ENCODE results near the gene CCDC136. TPM values are rescaled to one million over a fixed set of nuclear protein-coding genes. Genes with fewer than 3 reads are reported as not detected.
A peak's percentile ranks its signal among the peaks of the same experiment; 100 is the strongest.

Gene CCDC136
- polyA plus RNA-seq, 1 donor = 11.3 TPM

- Histone ChIP-seq H3K4me1 (ENCODE audit: control insufficient read depth, insufficient read depth, low read length) (peaks cover 11% of the 10 kb centered on the region), H3K36me3 (ENCODE audit: control insufficient read depth, insufficient read depth, low read length) (no peaks in the 10 kb centered on the region), H3K27ac (ENCODE audit: low read length) (no peak overlapping the region), H3K4me3 (ENCODE audit: low read length) (no peak overlapping the region), H3K27me3 (ENCODE audit: control insufficient read depth, insufficient read depth, low read length) (peaks cover 43% of the 10 kb centered on the region), H3K9me3 (ENCODE audit: control insufficient read depth, low read depth, low read length) (no peaks in the 10 kb centered on the region)
- WGBS (ENCODE audit: insufficient coverage, low lambda C conversion rate) = no CpG with 5 or more reads among the region's 10 CpGs
- DNase-seq = no peak
Observed at GRCh38 chr7:128792471-128793180, 858 bp downstream of the CCDC136 start.

GRCh38 chr7:128793181-128793547 is 1.4 kb downstream of the CCDC136 start:
- DNase-seq = no peak
- no peak overlapping the region for H3K27ac ChIP-seq (ENCODE audit: low read length)
- WGBS (ENCODE audit: insufficient coverage, low lambda C conversion rate) = no CpG with 5 or more reads among the region's 5 CpGs
- H3K27me3 ChIP-seq (ENCODE audit: control insufficient read depth, insufficient read depth, low read length) = peaks cover 43% of the 10 kb centered on the region
- peaks cover 11% of the 10 kb centered on the region for H3K4me1 ChIP-seq (ENCODE audit: control insufficient read depth, insufficient read depth, low read length)
- no peaks in the 10 kb centered on the region for H3K9me3 ChIP-seq (ENCODE audit: control insufficient read depth, low read depth, low read length)
- H3K4me3 ChIP-seq (ENCODE audit: low read length) = no peak overlapping the region
- no peaks in the 10 kb centered on the region for H3K36me3 ChIP-seq (ENCODE audit: control insufficient read depth, insufficient read depth, low read length)

GRCh38 chr7:128794020-128794419 is 2.3 kb downstream of the CCDC136 start:
- Histone ChIP-seq H3K27me3 (ENCODE audit: control insufficient read depth, insufficient read depth, low read length) (peaks cover 36% of the 10 kb centered on the region), H3K27ac (ENCODE audit: low read length) (no peak overlapping the region), H3K36me3 (ENCODE audit: control insufficient read depth, insufficient read depth, low read length) (no peaks in the 10 kb centered on the region), H3K4me1 (ENCODE audit: control insufficient read depth, insufficient read depth, low read length) (peaks cover 11% of the 10 kb centered on the region), H3K9me3 (ENCODE audit: control insufficient read depth, low read depth, low read length) (no peaks in the 10 kb centered on the region), H3K4me3 (ENCODE audit: low read length) (no peak overlapping the region)
- WGBS (ENCODE audit: insufficient coverage, low lambda C conversion rate) = no CpG with 5 or more reads among the region's 3 CpGs
- peak in 1 of 2 donors; percentile 21 for DNase-seq

GRCh38 chr7:128794436-128794835 is 2.7 kb downstream of the CCDC136 start:
- Histone ChIP-seq H3K4me3 (ENCODE audit: low read length) (no peak overlapping the region), H3K27me3 (ENCODE audit: control insufficient read depth, insufficient read depth, low read length) (peaks cover 34% of the 10 kb centered on the region), H3K27ac (ENCODE audit: low read length) (no peak overlapping the region), H3K9me3 (ENCODE audit: control insufficient read depth, low read depth, low read length) (no peaks in the 10 kb centered on the region), H3K4me1 (ENCODE audit: control insufficient read depth, insufficient read depth, low read length) (peaks cover 11% of the 10 kb centered on the region), H3K36me3 (ENCODE audit: control insufficient read depth, insufficient read depth, low read length) (no peaks in the 10 kb centered on the region)
- no CpG with 5 or more reads among the region's 8 CpGs for WGBS (ENCODE audit: insufficient coverage, low lambda C conversion rate)
- no peak for DNase-seq

- no peaks in the 10 kb centered on the region for H3K9me3 ChIP-seq (ENCODE audit: control insufficient read depth, low read depth, low read length)
- no peak for DNase-seq
- no peaks in the 10 kb centered on the region for H3K36me3 ChIP-seq (ENCODE audit: control insufficient read depth, insufficient read depth, low read length)
- H3K27me3 ChIP-seq (ENCODE audit: control insufficient read depth, insufficient read depth, low read length) = peaks cover 27% of the 10 kb centered on the region
- H3K27ac ChIP-seq (ENCODE audit: low read length) = no peak overlapping the region
- no peak overlapping the region for H3K4me3 ChIP-seq (ENCODE audit: low read length)
- no CpG with 5 or more reads among the region's 4 CpGs for WGBS (ENCODE audit: insufficient coverage, low lambda C conversion rate)
- H3K4me1 ChIP-seq (ENCODE audit: control insufficient read depth, insufficient read depth, low read length) = peaks cover 11% of the 10 kb centered on the region
Observed at GRCh38 chr7:128795129-128795528, 3.4 kb downstream of the CCDC136 start.

GRCh38 chr7:128796327-128796726 is 4.6 kb downstream of the CCDC136 start:
- DNase-seq = no peak
- no peak overlapping the region for H3K27ac ChIP-seq (ENCODE audit: low read length)
- no CpG with 5 or more reads among the region's 5 CpGs for WGBS (ENCODE audit: insufficient coverage, low lambda C conversion rate)

GRCh38 chr7:128799451-128799850 is 7.7 kb downstream of the CCDC136 start:
- H3K36me3 ChIP-seq (ENCODE audit: control insufficient read depth, insufficient read depth, low read length) = no peaks in the 10 kb centered on the region
- H3K9me3 ChIP-seq (ENCODE audit: control insufficient read depth, low read depth, low read length) = no peaks in the 10 kb centered on the region
- no peak overlapping the region for H3K27ac ChIP-seq (ENCODE audit: low read length)
- no peak for DNase-seq
- WGBS (ENCODE audit: insufficient coverage, low lambda C conversion rate) = no CpG with 5 or more reads among the region's 2 CpGs
- no peaks in the 10 kb centered on the region for H3K27me3 ChIP-seq (ENCODE audit: control insufficient read depth, insufficient read depth, low read length)
- no peak overlapping the region for H3K4me3 ChIP-seq (ENCODE audit: low read length)
- H3K4me1 ChIP-seq (ENCODE audit: control insufficient read depth, insufficient read depth, low read length) = peaks cover 12% of the 10 kb centered on the region

More at GRCh38 chr7:128796327-128796726, 4.6 kb downstream of the CCDC136 start:
- peaks cover 19% of the 10 kb centered on the region for H3K27me3 ChIP-seq (ENCODE audit: control insufficient read depth, insufficient read depth, low read length)
- no peak overlapping the region for H3K4me3 ChIP-seq (ENCODE audit: low read length)
- peaks cover 12% of the 10 kb centered on the region for H3K4me1 ChIP-seq (ENCODE audit: control insufficient read depth, insufficient read depth, low read length)
- no peaks in the 10 kb centered on the region for H3K9me3 ChIP-seq (ENCODE audit: control insufficient read depth, low read depth, low read length)
- H3K36me3 ChIP-seq (ENCODE audit: control insufficient read depth, insufficient read depth, low read length) = no peaks in the 10 kb centered on the region

GRCh38 chr7:128800567-128800966 is 8.8 kb downstream of the CCDC136 start:
- Histone ChIP-seq H3K9me3 (ENCODE audit: control insufficient read depth, low read depth, low read length) (no peaks in the 10 kb centered on the region), H3K36me3 (ENCODE audit: control insufficient read depth, insufficient read depth, low read length) (no peaks in the 10 kb centered on the region), H3K27ac (ENCODE audit: low read length) (peak overlapping the region; percentile 37), H3K4me3 (ENCODE audit: low read length) (no peak overlapping the region), H3K27me3 (ENCODE audit: control insufficient read depth, insufficient read depth, low read length) (no peaks in the 10 kb centered on the region), H3K4me1 (ENCODE audit: control insufficient read depth, insufficient read depth, low read length) (peaks cover 12% of the 10 kb centered on the region)
- no CpG with 5 or more reads among the region's 3 CpGs for WGBS (ENCODE audit: insufficient coverage, low lambda C conversion rate)
- DNase-seq = no peak

- H3K4me1 ChIP-seq (ENCODE audit: control insufficient read depth, insufficient read depth, low read length) = peaks cover 12% of the 10 kb centered on the region
- H3K27me3 ChIP-seq (ENCODE audit: control insufficient read depth, insufficient read depth, low read length) = no peaks in the 10 kb centered on the region
- H3K27ac ChIP-seq (ENCODE audit: low read length) = peak overlapping the region; percentile 37
- no peak overlapping the region for H3K4me3 ChIP-seq (ENCODE audit: low read length)
- no peaks in the 10 kb centered on the region for H3K9me3 ChIP-seq (ENCODE audit: control insufficient read depth, low read depth, low read length)
- peak; percentile 71 to 87 for DNase-seq
- no CpG with 5 or more reads among the region's 9 CpGs for WGBS (ENCODE audit: insufficient coverage, low lambda C conversion rate)
- no peaks in the 10 kb centered on the region for H3K36me3 ChIP-seq (ENCODE audit: control insufficient read depth, insufficient read depth, low read length)
Observed at GRCh38 chr7:128801003-128801402, 9.2 kb downstream of the CCDC136 start.

GRCh38 chr7:128801667-128802418 is 10.1 kb downstream of the CCDC136 start:
- Histone ChIP-seq H3K4me1 (ENCODE audit: control insufficient read depth, insufficient read depth, low read length) (peaks cover 12% of the 10 kb centered on the region), H3K4me3 (ENCODE audit: low read length) (no peak overlapping the region), H3K27me3 (ENCODE audit: control insufficient read depth, insufficient read depth, low read length) (no peaks in the 10 kb centered on the region), H3K9me3 (ENCODE audit: control insufficient read depth, low read depth, low read length) (no peaks in the 10 kb centered on the region), H3K27ac (ENCODE audit: low read length) (no peak overlapping the region), H3K36me3 (ENCODE audit: control insufficient read depth, insufficient read depth, low read length) (peaks cover 3% of the 10 kb centered on the region)
- no CpG with 5 or more reads among the region's 2 CpGs for WGBS (ENCODE audit: insufficient coverage, low lambda C conversion rate)
- no peak for DNase-seq

Data from large intestine (tissue), 3 donors.